HG03457 (cell line): ENCODE data around the gene MMP2.

Experiments
- ATAC-seq: cut with Tn5 transposase; IDR thresholded peaks from one replicate; pipeline ENCODE4 v1.9.1; 2021; ENCODE audit warnings: moderate number of reproducible peaks; ENCODE audit not compliant: unreplicated experiment

MMP2 gene

DNA sequence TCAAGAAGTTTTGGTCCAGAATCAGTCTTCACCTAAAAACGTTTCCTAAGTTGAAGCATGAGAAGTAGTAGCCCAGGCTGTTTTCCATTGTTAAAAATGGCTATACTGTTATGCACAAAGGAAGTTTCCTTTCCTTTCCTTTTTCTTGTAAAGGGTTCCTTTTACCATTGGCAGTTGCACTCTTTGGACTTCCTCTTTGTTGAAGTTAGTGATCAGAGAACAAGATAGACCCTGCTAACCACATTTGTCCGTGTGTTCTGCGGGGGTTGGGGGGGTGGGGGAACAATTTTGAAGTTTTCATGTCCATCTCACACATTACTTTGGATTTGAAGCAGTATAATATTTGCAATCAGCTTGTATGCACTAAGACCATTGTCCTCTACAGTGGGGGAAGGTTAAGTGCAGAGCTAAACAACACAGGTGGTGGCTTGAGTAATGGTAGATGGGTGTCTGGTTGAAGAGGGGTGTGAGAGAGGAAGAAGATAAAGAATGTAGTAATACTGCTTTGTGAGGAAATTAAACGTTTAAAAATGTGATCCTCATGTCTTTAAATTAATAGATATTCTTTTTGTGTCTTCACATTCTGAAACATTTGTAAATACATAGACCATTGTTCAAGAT, 31.3 kb downstream of the MMP2 start:
- ATAC-seq: no peak

DNA sequence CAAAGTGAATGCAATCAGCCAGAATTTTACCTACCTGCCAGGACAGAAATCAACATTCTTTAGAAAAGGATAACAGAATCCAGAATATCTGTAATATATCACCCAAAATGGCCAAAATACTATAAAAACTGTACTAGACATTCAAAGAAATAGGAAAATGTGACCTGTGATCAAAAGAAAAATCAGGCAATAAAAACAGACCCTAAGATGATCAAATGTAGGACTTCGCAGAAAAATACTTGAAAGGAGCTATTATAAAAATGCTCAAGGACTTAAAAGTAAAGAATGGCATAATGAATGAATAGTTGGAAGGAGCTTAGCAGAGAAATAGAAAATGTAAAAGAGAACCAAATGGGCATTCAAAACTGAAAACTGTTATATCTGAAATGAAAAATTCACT, 33.9 kb downstream of the MMP2 start:
- no peak for ATAC-seq

DNA sequence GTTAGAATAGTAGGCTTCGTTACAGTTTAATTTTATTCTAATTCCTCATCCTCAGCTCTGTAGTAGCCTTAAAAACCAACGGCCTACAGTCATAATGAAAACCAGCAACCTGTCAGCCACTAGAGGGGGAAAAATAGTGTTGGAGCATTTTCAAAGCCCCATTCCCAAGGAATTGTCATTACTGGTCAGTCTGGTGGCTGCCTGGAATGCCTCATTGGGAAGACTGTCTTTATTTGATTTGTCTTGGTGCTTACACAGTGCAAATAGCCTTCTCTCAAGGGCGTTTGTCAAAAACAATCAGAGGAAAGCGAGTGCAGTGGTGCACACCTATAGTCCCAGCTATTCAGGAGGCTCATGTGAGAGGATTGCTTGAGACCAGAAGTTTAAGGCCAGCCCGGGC, 34.6 kb downstream of the MMP2 start:
- ATAC-seq: no peak

DNA sequence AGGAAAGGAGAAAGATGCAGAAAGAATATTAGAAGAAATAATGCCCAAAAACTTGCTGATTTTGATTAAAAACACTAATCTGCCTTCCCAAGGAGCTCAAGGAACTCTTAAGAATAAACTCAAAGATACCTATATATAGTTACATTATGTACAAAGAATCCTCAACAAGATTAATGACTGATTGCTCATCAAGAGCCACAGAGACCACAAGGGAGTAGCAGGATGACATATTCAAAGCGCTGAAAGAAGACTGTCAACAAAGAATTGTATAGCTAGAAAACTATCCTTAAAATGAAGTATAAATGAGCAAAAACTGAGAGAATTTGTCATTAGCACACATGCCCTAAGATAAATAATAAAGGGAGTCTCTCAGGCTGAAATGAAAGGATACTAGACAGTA, 36.1 kb downstream of the MMP2 start:
- ATAC-seq: no peak

DNA sequence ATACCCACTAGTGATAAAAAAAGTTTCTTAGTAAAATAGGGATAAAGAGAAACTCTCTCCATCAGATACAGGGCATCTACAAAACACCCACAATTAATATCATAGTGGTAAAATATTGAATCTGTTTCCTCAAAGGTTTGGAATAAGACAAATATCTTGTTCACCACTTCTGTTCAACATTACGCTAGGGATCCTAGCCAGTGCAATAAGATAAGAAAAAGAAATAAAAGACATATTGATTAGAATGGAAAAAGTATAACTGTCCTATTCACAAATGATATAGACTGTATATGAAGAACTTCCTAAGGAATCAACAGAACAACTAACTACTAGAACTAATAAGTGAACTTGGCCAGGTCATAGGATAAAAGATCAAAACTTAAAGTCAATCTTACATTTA, 42.8 kb downstream of the MMP2 start:
- no peak for ATAC-seq

DNA sequence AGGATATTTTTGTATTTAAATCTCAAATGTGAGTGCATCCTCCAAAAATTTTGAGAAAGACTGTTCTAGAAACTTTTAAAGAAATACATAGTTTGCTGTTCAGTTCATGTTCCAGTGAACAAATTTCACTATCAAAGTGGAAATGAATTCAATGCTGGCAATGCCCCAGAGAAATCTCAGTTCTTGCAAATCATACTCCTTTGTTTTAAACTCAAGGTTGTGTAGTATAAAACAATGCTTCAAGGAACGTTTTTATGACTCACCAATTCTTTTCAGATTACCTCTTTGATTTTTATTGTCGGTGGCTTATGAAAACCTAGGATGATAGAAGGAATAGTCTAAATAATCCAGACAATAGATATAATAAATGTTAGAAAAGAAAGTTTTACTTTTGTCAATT, 47.4 kb downstream of the MMP2 start:
- no peak for ATAC-seq

DNA sequence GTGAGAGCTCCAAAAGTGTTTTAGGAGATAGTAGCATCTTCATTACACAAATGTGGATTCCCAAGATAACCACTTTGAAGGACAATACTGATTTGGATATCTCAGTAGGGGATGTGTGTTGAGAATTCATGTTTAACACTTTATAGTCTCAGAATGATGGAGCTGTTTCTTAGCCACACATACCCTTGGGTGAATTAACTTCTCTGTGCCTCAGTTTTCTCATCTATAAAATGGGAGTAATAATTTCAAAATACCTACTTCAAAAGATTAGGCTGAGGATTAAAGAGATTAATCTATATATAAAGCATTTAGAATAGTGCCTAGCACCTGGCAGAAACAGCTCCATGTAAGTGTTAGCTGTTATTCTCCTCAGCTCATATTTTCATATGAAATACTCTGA, 48.9 kb downstream of the MMP2 start:
- ATAC-seq: no peak

DNA sequence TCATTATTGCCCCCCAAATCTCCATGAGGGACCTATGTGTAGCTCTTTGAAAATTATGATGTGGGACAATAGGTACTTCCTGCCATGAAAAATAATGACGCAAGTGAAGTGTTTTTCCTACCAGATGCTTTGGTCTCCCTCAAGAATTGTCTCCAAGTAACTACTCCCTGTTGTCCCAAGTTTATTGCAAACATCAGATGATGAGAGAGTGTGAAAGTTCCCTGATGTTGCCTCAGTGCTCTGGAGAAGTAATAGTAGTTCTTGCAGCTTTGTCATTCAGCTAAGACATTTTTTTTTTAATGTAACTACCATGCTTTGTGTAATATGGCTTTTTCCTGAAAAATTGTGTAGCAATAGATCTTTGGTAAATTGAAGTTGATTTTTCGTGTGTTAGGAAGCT, 50.0 kb downstream of the MMP2 start:
- ATAC-seq: no peak

DNA sequence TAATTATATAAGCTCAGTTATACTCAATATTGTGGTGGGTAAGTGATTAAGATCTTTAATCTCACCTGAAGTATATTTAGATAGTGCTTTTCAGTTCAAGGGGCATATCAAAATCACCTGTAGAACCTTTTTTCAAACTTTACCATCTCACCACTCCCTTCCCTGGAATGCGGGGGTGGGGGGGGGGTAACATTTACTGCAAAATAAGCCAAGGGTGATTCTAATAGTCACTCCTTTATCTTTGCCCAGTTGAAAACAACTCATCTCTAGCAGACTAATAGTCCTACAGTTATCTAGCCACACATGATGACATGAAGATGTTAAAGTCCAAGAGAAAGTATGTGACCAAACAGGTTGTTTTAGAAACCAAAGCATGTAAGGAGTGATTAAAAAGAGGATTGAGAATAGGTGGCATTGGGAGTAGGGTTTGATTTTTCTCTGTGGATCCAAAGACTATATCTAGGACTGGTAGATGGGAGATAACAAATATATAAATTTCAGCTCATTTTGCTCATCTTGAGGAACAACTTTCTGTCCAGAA, 51.4 kb downstream of the MMP2 start:
- no peak for ATAC-seq

DNA sequence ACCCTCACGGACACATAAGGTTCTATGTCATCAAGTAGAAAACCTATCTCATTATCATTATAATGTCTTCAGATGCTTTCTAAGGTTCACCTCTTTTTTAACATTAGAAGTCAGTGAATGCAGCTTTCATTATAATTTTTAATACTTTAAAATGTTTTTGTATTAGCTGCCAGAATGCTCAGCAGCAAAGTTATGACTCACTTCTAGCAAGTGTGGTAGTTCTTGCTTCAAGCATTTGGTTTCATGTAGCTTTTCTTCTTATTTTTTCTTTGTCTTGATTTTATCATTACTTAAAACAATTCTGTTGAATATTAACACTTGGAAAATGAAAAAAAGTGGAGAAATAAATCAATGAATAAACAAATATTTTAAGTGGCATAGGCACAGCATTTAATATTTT, 53.2 kb downstream of the MMP2 start:
- no peak for ATAC-seq

DNA sequence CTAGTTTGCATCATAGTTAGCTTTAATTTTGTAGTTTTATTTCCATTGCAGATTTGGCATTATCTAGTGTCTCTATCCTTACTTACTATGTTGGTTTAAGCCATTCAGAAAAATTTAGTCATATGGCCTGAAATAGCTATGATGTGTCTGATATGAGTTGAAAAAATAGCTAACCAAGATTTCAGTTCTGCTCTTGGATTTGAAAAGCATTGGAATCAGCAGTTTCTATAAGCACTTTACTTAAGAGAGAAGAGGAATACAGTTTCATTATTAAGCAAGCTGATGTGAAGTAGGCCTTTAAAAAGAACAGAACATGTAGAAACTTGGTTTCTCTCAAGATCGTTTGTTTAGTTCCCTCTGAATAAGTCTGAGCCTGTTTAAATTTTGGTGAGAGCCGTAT, 55.8 kb downstream of the MMP2 start:
- ATAC-seq: no peak

DNA sequence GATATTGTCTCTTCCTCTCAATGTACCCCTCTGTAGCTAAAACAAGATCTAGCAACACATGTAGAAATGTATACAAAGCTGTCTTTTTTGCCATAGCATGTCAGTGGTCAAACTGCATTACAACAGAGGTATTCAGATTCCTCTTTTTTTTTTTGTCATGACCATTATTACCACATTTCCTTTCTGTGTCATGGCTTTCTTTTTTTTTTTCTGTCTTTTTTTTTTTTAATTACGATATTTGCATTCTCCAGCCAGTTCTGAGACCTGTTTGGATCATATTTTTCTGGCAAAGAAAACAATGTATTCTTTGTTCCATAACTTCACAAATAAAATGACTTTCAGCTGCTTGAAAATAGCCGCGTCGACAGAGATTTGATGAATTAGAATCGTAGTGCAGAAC, 60.1 kb downstream of the MMP2 start:
- no peak for ATAC-seq

DNA sequence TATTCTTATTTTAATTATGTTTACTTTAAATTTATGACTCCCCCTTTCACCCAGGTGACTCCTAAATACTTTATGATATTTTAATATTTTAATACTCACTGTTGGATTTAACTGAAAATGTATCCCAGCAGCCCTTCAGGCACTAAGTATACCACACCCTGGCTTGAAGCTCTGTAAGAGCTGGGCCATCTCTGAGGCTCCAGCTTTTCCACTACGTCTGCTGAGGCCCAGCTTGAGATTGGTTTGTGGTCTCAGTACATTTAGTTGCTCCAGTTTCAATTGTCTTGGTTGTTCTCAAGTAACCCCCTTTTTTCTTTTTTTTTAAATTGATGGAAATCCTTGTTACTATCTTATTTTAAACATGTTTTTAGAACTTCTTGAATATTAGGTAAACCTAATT, 60.5 kb downstream of the MMP2 start:
- ATAC-seq: no peak

DNA sequence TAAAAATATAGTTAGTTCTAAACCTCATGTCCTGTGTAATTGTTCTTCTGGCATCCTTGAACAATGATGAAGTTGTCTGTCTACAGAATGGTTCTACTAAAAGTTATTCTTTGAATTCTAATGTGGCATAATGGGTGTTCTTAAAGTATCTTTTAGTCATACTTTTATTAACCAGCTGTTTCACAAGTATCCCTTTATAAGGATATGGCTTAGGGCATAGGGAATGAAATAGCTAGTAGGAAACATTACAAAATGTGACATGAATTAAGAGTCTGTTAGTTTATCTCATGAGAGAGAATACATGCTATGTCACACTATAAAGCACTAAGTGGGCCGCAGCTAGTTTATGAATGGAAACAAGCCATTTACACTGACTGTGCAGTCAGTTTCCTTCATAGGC, 61.2 kb downstream of the MMP2 start:
- ATAC-seq: no peak

DNA sequence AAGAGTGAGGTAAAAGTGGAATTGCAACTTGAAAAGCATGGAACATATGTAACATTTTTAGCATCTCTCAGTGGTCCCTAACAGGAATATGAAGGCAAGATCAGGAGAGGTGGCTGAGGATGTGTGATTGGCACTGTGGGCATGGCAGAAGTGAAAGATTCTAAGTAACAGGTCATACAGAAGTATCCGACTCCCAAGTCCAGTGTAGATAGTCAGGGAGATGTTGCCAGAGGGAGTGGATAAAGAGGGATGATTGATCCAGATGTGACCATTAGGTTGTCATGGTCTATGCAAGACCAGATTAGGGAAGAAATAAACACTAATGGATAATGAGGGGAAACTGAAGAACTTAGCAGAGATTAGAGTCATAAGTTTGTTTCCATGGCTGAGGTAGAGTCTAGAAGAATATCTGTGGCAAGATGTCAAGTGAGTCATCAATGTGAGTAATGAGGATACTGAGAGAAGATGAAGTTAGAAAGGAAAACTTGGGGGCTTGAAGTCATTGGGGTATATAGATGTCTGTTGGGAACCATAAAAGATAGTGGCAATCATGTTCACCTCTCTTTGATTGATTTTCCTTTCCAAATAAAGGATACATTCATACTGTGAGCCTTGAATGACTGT, 63.6 kb downstream of the MMP2 start:
- no peak for ATAC-seq

DNA sequence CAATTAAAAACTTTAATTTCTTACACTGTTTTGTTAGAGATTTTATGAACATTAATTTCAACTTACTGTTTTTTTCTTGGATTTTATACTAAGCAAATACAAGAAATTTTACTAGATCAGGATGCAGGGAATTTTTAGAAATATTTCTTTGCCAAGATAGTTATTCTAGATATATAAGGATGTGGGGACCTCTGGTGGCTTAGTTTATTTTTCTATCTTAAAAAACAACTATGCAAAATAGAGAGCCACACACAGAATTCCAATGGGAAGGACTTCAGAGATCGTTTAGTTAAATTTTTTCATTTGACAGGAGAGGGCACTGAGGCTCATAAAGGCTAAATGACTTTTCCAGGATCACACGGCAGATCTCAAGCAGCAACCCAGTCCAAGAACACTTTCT, 64.5 kb downstream of the MMP2 start:
- no peak for ATAC-seq

DNA sequence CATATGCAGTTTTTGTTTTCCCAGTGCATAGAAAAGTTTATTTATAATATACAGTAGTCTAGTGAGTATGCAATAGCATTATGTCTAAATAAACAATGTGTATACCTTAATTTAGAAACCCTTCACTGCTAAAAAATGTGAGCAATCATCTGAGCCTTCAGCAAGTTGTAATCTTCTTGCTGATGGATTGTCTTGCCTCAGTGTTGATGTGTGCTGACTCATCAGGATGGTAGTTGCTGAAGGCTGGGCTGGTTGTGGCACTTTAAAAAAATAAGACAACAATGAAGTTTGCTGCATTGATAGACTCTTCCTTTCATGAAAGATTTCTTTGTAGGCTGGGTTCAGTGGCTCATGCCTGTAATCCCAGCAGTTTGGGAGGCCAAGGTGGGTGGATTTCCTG, 73.6 kb downstream of the MMP2 start:
- ATAC-seq: no peak

DNA sequence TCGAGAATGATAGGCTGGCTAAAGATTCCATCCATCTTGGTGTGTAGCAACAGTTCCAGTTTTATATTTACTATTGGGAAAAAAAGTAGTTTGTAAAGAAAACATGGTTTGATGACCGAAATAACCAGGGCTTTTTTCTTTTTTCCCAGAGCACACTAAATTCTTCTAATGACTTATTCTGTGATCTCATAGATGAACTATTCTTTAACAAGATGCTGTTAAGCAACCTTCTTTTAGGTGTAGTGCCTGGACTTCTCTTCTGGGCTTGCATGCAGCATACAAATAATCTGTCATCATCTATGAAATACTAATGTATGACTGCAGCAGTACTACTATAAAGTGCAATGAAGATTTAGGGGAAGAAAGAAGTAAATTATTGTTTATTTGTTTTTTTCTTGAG, 76.4 kb downstream of the MMP2 start:
- ATAC-seq: no peak
